NCI-H2107 treated with DMSO at 0.1 percent for 48 hours (cell line): ENCODE data around the gene FNIP2.
A peak's percentile ranks its signal among the peaks of the same experiment; 100 is the strongest.
"Not testable (repeated sequence)": the region's sequence is repeated elsewhere in the genome, so short reads cannot be mapped to it uniquely, and the experiment has no call there.

ENCODE experiments used
- DNase-seq: peaks from one replicate; lab custom pipeline; 2025; ENCODE audit not compliant: unreplicated experiment; lab: John Stamatoyannopoulos, UW

The FNIP2 gene

GRCh38 chr4:158869001-158869400 is 100.2 kb downstream of the FNIP2 start:
- no peak for DNase-seq

- no peak for DNase-seq
Observed at GRCh38 chr4:158869761-158870160, 100.9 kb downstream of the FNIP2 start.

DNA sequence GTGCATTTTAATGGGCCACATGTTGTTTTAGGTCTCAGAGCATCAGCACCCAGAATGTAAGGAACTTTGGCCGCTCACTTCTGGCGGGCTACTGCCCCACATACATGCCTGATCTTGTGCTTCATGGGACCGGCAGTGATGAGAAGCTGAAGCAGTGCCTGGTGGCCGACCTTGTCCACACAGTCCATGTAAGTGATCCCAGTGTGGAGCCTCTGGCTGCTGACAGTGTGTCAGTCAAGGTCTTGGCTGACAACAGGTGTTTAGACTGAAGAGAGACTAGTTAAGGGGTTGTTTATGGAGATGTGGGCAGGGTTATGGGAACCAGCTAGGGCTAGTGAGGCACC is 101.4 kb downstream of the FNIP2 start:
- no peak for DNase-seq

DNA sequence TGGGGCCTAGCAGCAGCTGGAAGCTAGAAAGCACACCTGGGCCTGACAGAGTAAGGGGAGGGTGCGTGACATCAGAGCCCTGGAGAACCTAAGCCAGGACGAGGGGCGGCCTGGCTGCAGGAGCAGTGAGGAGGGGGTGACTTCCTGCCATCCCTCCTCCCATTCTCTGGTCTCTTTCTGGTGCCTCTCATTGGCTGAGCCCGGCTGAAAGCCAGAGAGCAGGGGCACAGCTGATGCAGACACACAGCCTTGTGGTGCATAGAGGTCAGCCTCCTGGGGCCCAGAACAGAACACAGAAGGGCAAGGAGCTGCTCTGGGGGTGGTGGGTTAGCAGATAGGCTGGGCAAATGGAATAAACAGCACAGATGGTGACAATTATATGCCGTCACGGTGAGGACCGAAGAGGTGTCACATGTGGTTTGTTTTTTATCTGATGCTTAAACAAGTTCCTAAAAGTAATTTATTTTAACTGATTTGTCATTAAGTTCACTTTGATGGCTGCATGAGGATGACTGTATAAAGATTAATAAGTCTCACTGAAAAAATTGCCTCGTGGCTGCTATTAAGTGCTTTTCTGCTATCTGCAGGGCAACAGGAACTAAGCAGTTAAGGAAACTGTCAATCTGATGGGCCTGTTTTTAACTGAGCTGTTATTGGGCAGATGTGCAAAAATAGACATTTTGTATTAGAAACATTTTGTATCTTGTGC is 102.0 kb downstream of the FNIP2 start:
- peak; percentile 17 for DNase-seq

GRCh38 chr4:158871335-158871724 is 102.5 kb downstream of the FNIP2 start:
- DNase-seq = no peak

DNA sequence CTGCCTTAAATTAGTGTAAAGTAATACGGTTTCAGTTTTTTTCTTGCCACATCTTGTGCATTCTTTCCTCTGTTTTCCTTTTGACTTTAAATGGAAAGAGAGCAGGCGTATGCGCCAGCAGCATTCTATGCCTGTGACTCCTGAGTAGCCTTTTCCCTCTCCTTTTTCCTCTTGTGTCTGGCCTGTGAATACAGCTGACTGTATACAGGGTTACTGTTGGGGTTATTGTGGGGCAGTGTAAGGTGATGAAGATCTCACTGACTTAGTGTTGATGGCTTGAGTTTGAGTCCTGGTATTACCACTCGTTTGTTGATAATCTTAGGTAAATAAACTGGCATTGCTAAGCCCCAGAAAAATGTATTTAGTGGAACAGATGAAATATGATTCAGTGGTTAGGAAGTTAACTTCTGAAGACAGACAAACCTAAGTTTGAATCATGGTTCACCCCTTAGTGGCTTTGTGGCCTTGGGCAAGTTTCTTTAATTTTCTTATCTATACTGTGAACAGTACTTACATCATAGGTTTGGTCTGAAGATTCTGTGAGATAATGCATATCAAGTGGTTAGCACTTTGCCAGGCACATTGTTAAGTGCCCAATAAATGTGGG is 105.1 kb downstream of the FNIP2 start:
- no peak for DNase-seq

GRCh38 chr4:158875026-158875425 is 106.2 kb downstream of the FNIP2 start:
- DNase-seq = no peak

DNA sequence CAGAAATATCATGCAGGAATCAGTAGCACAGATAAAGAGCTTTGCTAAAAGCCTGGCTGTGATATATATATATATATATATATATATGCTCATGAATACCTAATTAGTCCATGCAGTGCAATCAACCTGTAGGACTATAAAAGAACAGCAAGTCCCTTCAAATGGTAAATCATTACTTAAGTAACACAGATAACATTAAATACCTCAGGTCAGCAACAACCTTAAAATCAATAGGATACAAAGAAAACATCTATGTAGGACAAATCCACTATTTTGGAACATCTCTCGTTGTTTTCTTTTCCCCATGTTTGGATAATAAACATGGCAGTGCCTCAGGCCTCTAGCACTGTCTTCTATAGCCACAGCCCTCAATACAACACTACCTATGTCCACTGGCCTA is 106.6 kb downstream of the FNIP2 start:
- no peak for DNase-seq

DNA sequence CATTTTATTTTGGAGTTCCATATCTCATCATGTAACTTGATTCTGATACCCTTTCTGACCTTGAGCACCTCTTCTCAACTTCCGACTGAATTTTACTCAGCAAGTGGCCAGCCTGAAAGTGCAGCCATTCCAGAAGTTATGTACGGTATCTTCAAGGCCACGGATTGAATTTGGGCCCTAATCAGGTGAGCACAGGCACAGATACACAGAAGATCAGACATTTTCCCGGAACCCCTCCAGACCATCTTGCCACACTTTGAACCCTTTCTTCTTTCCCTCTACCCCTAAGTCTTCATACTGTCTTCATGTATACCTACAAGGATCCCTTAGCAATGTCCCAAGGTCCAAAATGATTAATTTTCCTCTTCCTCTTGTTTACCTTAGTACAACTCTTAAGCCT is 108.2 kb downstream of the FNIP2 start:
- no peak for DNase-seq

GRCh38 chr4:158882142-158882541 is 113.3 kb downstream of the FNIP2 start:
- not testable (repeated sequence) for DNase-seq

- no peak for DNase-seq
Observed at GRCh38 chr4:158884280-158884679, 115.5 kb downstream of the FNIP2 start.

DNA sequence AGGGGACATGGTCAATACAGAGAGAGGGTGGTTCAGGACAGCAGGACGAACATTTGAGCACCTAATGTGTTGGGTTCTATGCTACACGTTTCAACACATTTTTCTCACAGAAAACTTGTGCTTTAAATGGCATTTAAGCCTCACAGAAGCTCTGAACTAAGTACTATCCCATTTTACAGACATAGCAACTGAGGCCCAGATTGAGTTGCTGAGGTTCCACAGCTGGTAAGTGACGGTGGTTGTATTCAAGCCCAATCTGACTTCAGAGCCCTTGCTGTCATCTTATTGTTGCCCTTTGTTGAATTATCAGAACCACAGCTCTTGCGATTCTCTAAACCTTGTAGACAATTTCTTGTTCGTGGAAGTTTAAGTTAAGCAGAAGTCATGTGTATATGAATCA is 116.7 kb downstream of the FNIP2 start:
- DNase-seq = no peak

GRCh38 chr4:158890294-158890693 is 121.5 kb downstream of the FNIP2 start:
- no peak for DNase-seq

DNA sequence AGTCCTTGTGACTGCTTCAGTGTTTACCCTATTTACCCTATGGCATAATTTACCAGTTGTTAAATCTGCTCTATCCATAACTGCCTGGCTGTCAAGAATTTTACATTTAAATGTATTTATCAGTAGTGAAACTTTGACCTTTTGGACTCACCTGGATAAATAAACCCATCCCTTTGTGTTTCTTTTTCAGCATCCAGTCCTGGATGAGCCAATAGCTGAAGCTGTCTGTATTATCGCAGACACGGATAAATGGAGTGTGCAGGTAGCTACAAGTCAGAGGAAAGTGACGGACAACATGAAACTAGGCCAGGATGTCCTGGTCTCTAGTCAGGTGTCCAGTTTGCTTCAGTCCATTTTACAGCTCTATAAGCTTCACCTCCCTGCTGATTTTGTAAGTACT is 122.4 kb downstream of the FNIP2 start:
- no peak for DNase-seq

DNA sequence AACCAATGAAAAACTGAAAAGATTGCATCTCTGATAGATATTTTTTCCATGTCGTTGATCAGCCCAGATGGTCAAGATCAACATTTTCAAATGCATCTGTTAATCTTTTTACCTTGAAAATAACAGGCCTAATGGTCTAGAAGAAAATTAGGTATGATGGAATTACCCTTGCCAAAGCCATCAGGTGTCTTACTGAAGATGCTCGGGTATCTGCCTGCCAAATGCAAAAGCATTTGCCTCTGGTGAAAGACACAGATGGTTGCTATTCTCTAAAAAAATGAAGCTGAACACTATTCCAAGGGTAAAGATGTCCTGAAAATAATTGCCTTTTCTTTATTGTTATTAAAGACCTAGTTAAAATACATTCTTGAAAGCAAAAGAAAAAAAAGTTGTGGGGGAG is 126.0 kb downstream of the FNIP2 start:
- DNase-seq = no peak

- no peak for DNase-seq
Observed at GRCh38 chr4:158895797-158896576, 127.2 kb downstream of the FNIP2 start.

- not testable (repeated sequence) for DNase-seq
Observed at GRCh38 chr4:158896577-158897238, 127.9 kb downstream of the FNIP2 start.

GRCh38 chr4:158900408-158900807 is 131.6 kb downstream of the FNIP2 start:
- not testable (repeated sequence) for DNase-seq

DNA sequence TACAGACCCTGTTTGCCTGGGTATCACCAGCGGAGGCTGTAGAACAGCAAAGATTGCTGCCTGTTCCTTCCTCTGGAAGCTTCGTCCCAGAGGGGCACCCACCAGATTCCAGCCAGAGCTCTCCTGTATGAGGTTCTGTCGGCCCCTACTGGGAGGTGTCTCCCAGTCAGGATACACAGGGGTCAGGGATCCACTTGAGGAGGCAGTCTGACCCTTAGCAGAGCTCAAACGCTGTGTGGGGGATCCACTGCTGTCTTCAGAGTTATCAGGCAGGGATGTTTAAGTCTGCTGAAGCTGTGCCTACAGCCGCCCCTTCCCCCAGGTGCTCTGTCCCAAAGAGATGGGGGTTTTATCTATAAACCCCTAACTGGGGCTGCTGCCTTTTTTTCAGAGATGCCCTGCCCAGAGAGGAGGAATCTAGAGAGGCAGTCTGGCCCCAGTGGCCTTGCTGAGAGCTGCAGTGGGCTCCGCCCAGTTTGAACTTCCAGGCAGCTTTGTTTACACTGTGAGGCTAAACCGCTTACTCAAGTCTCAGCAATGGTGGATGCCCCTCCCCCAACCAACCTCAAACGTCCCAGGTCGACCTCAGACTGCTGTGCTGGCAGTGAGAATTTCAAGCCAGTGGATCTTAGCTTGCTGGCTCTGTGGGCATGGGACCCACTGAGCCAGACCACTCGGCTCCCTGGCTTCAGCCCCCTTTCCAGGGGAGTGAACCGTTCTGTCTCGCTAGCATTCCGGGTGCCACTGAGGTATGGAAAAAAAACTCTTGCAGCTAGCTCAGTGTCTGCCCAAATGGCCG is 133.7 kb downstream of the FNIP2 start:
- DNase-seq = not testable (repeated sequence)

DNA sequence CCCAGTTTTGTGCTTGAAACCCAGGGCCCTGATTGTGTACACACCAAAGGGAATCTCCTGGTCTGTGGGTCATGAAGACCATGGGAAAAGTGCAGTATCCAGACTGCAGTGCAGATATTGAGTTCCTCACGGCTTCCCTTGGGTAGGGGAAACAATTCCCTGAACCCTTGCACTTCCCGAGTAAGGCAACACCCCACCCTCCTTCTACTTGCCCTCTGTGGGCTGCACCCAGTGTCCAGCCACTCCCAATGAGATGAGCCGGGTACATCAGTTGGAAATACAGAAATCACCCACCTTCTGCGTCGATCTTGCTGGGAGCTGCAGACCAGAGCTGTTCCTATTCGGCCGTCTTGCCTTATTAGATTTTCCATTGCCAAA is 134.2 kb downstream of the FNIP2 start:
- no peak for DNase-seq

- no peak for DNase-seq
Observed at GRCh38 chr4:158903472-158904043, 134.7 kb downstream of the FNIP2 start.
